C4-2B (cell line): Measurements from ENCODE around the gene TAF4B.

Experiments used
- ZFX ChIP-seq: fragments of 450-650 bp; IDR thresholded peaks from 2 replicates; pipeline ENCODE4 v1.6.1; 2017
- TF ChIP-seq, protein P1 (sequence below): fragments of 450-650 bp; conservative IDR thresholded peaks from 2 replicates; pipeline ENCODE4 v1.5.1; 2017; ENCODE audit warnings: mild to moderate bottlenecking

DNA sequence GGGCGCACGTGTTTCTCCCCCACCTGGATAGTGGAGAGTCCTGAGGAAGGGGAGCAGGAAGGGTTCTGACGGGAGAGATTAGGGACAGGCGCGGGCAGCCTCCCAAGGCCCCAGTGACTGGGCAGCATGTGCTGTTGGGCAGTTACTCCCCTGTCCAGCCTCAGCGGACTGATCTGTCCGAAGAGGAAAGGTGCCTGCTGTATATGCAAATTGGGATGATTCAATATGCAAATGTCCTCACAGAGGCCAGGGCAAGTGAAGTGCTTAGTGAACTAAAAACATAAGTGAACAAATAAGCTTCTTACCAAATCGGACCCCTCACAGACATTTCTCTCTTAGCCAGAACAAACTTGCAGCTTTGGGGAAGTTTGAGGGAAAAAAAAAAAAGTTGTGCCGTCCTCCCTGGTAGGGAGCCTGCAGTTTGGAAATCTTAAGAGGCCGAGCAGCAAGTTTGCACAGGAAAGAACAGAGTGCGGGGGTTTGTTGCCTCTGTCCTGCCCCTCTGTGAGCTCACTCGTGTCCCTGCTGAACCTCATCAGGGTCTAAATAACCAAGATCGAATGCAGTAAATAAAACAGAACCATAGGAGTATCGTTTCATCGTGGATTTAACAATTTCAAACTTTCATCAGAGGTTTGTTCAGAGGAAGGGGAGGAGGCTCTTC lies 180.7 kb downstream of the TAF4B start:
- TF ChIP-seq, protein P1, sequence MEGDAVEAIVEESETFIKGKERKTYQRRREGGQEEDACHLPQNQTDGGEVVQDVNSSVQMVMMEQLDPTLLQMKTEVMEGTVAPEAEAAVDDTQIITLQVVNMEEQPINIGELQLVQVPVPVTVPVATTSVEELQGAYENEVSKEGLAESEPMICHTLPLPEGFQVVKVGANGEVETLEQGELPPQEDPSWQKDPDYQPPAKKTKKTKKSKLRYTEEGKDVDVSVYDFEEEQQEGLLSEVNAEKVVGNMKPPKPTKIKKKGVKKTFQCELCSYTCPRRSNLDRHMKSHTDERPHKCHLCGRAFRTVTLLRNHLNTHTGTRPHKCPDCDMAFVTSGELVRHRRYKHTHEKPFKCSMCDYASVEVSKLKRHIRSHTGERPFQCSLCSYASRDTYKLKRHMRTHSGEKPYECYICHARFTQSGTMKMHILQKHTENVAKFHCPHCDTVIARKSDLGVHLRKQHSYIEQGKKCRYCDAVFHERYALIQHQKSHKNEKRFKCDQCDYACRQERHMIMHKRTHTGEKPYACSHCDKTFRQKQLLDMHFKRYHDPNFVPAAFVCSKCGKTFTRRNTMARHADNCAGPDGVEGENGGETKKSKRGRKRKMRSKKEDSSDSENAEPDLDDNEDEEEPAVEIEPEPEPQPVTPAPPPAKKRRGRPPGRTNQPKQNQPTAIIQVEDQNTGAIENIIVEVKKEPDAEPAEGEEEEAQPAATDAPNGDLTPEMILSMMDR, result no peak
- TF ChIP-seq ZFX, result no peak
